ENCODE results near the gene CBLC.
"Not testable (repeated sequence)": the region's sequence is repeated elsewhere in the genome, so short reads cannot be mapped to it uniquely, and the experiment has no call there.

The CBLC gene

DNA sequence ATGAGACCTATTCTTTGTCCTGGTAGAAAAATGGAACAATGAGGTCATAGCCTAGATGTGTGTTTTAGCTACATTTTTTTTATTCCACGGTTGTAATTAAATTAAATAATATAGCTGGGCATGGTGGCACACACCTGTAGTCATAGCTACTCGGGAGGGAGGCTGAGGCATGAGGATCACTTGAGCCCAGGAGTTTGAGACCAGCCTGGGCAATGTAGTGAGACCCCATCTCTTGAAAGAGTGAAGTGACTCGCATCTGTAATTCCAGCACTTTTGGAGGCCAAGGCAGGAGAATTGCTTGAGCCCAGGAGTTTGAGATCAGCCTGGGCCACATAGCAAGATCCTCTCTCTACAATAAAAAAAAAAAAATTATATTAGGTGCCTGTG is 11.7 kb upstream of the CBLC start:
- no peak for DNase-seq

DNA sequence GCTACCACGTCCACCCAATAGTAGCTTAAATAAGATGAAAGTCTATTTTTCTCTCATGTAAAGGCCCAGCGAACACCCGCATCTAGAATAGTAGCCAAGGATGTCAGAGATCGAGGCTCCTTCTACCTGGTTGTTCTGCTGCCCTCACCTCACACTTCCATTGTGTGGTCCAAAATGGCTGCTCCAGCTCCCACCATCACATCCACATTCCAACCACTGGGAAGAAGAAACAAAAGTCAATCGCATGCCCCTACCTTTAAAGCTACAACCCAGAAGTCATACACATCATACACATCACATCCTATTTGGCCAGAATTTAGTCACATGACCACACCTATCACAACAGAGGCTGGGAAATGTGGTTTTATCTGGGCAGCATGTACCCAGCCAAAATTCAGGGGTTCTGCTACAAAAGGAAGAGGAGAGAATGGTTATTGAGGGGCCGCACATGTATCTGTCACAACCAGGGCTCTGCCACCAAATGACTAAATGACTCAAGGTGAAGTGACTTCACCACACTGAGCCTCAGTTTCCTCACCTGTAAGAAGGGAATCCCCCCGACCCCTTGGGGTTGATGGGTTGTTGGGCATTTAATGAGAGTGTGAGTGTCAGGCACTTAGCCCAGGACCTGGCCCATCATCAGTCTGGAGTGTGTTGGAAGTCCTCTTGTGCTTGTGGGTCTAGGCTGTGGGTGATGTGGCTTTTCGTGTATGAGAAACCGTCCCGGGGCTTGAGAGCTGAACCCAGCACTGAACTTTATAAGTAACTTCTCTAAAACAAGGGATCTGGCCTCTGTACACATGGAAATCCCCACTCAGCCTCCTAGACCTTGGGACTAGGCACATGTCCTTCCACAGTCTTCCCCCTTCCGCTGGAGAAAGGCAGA is 10.2 kb upstream of the CBLC start:
- DNase-seq, result no peak

DNA sequence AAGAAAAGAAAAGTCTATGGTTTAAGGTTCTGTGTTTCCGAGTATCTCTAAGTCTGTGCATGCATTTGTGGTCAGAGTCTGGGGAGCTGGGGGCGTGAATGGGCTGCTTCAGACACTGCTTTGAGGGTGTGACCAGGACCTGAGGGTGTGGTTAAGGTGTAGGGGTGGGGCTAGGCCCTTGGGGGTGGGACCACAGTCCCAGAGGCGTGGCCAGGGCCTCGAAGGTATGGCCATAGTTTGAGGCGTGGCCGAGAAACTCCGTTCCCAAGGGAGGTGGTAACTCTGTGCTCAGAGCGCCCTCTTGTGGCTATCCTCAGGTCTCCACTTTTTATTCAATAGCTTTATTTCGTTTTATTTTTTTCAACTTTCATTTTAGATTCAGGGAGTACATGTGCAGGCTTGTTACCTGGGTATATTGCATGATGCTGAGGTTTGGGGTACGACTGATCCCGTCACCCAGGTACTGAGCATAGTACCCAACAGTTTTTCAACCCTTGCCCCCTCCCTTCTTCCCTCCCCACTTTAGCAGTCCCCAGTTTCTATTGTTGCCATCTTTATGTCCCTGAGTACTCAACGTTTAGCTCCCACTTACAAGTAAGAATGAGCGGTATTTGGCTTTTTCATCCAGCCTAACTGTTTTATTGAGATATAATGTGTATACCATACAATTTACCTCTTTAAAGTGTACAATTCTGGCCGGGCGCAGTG is 7.0 kb upstream of the CBLC start:
- DNase-seq, result peak; percentile 85 to 95

DNA sequence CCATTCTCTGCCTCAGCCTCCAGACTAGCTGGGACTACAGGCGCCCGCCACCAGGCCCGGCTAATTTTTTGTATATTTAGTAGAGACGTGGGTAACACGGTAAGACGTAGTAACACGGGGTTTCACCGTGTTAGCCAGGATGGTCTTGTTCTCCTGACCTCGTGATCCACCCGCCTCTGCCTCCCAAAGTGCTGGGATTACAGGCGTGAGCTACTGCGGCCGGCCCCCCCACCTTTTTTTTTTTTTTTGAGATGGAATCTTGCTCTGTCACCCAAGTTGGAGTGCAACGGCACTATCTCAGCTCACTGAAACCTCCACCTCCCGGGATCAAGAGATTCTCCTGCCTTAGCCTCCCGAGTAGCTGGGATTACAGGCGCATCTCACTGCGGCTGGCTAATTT is 5.5 kb upstream of the CBLC start:
- not testable (repeated sequence) for DNase-seq

DNA sequence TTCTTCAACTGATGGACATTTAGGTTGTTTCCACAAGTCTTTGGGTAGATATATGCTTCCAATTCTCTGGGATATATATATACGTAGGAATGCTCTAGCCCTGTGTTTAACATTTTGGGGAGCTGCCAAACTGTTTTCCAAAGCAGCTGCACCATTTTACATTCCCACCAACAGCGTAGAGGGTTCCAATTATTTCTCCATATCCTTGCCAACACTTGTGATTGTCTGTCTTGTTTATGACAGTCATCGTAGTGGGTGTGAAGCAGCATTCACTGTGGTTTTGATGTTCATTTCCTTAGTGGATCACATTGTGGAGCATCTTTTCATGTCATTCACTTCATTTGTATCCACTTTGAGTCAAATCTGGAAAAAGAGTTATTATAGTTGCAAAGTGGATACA is 4.7 kb upstream of the CBLC start:
- DNase-seq, result peak in 1 of 2 experiments; percentile 10

DNA sequence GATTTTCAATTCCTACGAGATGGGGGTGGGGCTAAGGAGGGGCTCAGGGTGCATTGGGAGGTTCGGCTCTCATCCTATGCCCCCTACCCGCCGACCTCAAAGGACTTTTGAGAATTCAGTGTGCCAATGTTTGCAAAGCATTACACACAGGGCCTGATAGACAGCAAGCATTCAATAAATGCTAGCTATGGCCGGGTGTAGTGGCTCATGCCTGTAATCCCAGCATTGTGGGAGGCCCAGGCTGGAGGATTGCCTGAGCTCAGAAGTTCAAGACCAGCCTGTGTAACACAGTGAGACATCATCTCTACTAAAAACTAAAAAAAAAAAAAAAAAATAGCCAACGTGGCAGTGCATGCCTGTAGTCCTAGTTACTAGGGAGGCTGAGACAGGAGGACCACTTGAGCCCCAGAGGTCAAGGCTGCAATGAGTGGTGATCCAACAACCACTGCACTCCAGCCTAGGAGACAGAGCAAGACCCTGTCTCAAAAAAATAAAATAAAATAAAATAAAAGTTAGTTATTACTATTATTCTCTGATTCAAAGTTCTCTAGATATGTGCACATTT is 1.9 kb upstream of the CBLC start:
- DNase-seq, result no peak

DNA sequence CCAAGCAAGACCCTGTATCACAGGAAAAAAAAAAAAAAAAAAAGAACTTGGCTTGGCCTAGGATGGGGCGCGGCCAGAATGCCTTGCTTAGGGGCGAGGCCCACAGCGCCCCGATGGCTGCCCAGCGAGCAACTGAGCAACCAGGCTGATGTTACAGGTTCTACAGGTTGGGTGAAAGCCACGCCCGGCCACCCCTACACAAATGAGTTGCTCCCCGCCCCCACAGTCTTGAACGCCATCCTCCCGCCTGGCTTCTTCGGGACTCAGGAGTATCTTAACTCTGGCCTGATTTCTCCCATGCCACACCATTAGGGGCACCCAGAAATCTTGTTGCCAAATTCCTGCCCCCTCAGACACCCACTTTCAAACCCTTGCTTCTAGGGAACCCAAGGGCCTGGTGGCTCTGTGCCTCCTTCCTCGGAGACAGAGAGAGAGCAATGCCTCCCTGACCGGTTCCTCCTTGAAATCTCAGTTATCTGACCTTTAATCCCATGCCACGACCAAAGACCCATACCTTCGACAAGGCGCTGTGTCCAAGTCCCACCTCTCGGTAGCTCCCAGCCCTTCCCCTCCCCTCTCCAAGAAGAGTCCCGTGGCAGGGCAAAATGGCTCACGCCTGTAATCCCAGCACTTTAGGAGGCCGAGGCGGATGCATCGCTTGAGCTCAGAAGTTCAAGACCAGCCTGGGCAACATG is 1.1 kb upstream of the CBLC start:
- DNase-seq, result no peak

DNA sequence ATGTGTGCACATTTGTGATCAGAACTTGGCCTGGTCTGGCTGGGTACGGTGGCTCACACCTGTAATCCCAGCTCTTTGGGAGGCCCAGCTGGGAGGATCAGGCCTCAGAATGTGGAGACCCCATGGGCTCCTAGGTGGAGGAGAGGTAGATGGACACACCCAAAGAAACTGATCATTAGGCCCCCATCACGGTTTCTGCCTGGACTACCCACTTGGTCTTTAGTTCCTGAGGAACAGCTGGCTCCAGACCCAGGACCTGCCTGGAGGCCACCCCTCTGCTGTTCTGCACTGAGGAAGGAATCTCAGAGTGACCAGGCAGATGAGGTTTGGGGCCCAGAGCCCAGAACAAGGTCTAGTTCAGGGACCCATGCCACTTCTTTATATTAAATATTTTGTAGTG is 1.5 kb downstream of the CBLC start:
- no peak for DNase-seq

DNA sequence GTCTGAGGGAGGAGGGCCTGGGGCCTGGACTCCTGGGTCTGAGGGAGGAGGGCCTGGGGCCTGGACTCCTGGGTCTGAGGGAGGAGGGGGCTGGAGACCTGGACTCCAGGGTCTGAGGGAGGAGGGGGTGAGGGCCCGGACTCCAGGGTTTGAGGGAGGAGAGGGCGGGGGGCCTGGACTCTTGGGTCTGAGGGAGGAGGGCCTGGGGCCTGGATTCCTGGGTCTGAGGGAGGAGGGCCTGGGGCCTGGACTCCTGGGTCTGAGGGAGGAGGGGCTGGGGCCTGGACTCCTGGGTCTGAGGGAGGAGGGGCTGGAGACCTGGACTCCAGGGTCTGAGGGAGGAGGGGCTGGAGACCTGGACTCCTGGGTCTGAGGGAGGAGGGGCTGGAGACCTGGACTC is 4.0 kb downstream of the CBLC start:
- not testable (repeated sequence) for DNase-seq

DNA sequence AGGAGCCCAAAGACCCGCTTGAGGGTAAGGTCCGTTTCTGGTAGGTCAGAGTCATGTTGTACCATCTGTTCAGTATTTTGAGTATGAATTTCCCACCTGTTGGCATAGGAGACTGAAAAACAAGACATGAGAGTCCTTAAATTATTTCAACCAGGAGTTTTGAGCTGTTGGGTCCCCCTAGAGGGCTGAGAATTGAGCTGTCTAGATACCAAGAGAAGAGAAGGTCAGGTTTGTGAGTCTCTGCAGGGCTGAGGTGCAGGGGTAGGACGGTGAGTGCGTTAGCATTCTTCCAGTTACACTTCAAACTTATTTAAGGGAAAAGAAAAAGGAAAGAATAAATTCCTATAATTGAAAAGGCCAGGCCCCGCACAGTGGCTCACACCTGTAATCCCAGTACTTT is 5.0 kb downstream of the CBLC start:
- DNase-seq, result no peak

DNA sequence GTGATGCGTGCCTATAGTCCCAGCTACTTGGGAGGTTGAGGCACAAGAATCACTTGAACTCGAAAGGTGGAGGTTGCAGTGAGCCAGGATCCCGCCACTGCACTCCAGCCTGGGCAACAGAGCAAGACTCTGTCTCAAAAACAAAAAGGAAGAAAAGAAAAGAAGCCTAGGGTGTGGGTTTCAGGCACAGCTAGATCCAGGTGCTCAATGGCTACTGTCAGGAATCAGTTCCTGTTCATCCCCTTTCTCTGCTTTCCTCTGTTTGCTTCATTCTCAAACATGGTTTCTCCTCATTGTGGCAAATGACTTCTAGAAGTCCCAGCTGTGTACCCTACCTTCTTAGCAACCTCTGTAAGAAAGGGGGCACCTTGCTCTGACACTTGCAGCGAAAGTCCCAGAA is 5.9 kb downstream of the CBLC start:
- no peak for DNase-seq

DNA sequence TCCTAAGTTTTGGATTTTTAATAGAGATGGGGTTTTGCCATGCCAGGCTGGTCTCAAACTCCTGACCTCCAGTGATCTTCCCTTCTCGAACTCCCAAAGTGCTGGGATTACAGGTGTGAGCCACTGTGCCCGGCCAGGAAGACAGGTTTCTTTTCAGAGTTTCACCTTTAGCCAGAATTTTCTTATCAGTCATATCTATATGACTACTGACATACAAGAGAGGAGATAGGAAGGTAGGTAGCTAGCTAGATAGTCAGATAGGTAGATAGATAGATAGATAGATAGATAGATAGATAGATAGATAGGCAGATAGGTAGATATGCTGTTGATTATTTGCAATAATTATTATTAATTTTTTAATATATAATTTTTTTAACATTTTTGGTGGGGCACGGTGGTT is 7.6 kb downstream of the CBLC start:
- DNase-seq, result no peak

DNA sequence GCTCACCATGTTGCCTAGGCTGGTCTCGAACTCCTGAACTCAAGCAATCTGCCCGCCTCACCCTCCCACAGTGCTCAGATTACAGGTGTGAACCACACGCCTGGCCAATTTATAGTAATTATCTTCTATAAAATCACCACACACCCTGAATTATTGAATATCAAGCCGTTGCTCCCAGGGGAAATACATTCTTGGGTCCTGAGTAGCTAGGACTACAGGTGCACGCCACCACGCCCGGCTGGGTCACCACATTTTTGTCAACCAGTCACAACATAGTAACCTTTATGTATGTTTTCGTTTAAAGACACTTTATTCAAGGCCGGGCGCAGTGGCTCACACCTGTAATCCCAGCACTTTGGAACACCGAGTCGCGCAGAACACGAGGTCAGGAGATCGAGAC is 8.3 kb downstream of the CBLC start:
- no peak for DNase-seq

DNA sequence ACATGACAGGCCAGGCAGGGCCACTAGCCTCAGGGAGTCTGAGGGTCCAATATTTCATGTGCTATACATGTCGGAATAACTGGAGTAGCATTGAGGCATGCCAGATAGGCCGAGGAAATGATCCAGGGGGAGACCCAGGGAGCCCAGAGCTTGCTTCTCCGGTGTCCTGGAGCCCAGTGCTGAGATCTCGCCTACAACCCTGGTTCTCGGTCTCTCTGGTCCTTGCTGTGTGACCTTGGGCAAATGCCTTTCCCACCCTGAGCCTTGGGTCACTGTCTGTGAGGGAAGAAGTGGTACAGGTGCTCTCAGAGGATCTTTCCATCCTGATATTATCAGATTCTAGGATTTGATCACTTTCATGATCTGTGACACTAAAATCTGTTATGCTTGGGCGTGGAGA is 11.3 kb downstream of the CBLC start:
- DNase-seq, result no peak

DNA sequence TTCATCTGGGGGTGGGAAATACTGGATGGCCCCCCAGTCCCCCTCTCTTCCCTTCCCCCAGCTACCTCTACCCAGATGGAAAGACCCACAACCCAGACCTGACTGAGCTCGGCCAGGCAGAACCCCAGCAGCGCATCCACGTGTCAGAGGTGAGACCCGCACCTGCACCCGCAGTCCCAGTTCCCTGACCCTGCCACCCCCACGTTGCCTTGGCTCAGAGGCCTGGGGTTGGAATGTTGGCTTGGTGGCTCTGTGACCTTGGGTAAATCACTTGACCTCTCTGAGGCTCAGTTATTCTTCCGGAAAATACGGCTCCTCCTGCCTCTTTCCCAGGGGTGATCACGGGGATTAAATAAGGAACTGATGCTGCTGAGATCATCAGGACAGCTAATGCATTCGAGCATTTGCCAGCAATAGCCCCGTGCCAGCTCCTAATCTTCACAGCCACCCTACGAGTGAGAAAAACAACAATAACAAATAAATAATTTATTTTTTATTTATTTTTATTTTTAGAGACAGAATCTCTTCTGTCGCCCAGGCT is 12.3 kb downstream of the CBLC start:
- DNase-seq, result no peak

DNA sequence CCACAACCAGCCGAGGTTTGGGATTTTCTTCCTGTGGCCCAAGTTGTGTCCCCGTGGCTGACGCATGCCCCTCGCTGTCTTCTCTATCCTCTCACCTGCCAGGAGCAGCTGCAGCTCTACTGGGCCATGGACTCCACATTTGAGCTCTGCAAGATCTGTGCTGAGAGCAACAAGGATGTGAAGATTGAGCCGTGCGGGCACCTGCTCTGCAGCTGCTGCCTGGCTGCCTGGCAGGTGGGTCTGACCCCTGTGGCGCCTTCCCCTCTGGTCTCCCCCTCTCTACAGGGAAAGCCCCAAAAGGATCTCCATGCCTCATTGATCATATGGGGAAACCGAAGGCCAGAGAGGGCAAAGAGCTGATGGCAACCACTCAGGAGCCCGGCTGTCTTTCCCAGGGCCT is 14.6 kb downstream of the CBLC start:
- DNase-seq, result no peak

DNA sequence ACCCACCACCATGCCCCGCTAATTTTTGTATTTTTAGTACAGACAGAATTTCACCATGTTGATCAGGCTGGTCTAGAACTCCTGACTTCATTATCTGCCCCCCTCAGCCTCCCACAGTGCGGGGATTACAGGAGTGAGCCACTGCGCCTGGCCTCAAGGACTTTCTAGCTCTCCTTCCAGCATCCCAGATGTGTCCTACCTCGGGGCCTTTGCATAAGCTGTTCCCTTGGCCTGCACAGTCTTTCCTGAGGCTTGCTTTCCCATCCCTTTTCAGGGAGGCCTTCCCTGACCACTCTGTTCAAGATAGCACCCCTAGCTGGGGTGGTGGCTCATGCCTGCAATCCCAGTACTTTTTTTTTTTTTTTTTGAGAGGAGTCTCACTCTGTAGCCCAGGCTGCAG is 16.9 kb downstream of the CBLC start:
- no peak for DNase-seq

DNA sequence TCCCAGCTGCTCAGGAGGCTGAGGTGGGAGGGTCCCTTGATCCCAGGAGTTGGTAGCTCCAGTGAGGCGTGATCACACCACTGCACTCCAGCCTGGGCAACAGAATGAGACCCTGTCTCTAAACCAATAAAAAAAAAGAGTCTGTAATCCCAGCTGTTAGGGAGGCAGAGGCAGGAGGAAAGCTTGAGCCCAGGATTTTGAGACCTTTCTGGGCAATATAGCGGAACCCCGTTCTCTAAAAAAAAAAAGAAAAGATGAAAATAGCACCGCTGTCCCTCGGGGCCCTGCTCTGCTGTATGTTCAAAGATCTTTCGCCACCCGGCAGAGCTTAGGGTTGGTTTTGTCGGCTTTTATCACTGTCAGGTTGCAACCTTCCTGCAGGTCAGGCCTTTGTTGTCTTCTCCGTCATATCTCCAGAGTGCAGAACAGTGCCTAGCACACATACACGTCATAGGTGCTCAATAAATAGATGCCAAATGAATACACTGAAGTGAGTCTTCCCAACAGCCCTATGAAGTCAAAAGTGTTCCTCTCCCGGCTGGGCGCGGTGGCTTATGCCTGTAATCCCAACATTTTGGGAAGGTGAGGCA is 17.8 kb downstream of the CBLC start:
- DNase-seq, result no peak

DNA sequence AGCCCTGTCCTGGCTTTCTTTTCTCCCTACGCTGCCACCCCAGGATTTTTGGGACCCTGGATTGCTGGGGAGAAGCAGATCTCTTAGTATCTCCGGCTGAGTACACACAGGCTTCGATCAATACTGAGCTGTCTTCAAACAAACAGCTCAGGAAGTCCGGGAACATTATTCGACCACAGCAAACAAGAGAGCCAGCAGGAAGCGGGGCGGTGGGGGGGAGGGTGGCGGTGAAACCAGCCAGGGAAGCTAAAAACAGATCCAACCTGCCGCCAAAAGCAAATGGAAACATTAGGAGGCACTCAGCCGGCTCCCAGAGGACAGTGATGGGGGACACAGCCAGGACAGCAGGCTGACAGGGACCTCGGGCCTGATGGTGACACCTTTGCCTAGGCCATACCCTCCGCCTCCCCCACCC is 19.0 kb downstream of the CBLC start:
- no peak for DNase-seq

DNA sequence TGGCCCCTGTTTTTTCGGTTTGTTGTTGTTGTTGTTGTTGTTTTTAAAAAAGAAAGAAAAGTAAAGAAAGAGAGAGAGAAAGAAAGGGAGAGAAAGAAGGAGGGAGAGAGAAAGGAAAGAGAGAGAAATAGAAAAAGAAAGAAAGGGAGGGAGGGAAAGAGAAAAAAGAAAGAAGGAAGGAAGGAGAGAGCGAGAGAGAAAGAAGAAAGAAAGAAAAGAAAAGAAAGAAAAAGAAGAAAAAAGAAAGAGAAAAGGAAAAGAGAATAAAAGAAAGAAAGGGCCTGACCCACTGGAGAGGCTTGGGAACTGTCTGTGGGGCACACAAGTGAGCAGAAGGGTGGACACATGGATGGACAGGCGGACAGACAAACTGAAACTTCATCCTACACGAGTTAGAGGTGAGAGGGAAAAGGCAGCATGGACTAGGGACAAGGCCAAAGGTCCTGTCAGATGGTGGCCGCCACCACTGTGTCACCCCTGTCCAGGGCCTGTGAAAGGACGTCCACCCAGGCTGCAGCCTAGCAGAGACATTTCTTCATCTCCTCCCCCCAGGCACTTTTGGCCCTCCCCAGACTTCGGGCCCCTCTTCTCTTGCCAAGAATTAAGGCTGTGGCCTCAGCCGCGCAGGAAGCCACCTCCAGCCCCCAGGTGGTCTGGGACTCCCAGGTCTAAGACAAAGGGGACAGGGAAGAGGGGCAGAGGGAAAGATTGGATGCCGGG is 22.1 kb downstream of the CBLC start:
- no peak for DNase-seq

DNA sequence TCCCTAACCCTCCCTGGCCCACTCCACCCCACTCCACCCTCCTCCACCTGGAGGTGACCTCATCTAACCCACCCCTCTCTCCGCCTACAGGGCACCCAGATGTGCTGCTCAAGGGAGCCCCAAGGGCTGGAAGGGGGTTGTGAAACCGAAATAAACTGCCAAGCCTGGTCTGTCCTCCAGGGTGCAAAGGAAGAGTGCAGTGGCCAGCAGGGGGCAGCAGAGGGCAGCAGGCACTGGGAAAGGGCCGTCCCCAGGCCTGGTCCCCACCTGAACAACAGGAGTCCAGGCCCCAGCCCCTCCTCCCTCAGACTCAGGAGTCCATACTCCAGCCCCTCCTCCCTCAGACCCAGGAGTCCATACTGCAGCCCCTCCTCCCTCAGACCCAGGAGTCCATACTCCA is 22.8 kb downstream of the CBLC start:
- DNase-seq, result peak; percentile 8 to 66

All from NCI-H446 (cell line).